WTC11 (cell line): ENCODE measurements around the gene PUM1. TPM values are rescaled to one million over a fixed set of nuclear protein-coding genes. Genes with fewer than 3 reads are reported as not detected.

ENCODE experiments used
- ATAC-seq: fragments of 200-7000 bp; cut with Tn5 transposase; 2 replicates; pipeline ENCODE4 v1.10.0; 2021; ENCODE audit warnings: mild to moderate bottlenecking, moderate library complexity
- Bru-seq: library from RNA; stranded (reverse); fragments of 400-500 nt; gene quantifications from one replicate; lab custom pipeline; 2021; lab: Mats Ljungman, UMichigan
- CTCF ChIA-PET: fragments of 300-600 bp; sonication (Branson Sonifier 250); formaldehyde crosslinking; loops from one replicate; lab custom pipeline; 2021; ENCODE audit warnings: antibody characterized with exemption; lab: Charles Lee
- POLR2A ChIA-PET: fragments of 350-600 bp; sonication (Branson Sonifier 250); formaldehyde crosslinking; loops from one replicate; lab custom pipeline; 2021; ENCODE audit warnings: antibody characterized with exemption; lab: Charles Lee
- DNase-seq: peaks from one replicate; pipeline ENCODE4 v3.0.0; 2021; ENCODE audit warnings: low spot score
- H3K27ac Mint-ChIP-seq: 2 replicates; pipeline ENCODE4 v1.8.0; 2021; ENCODE audit warnings: mixed read lengths
- H3K27me3 Mint-ChIP-seq: 2 replicates; pipeline ENCODE4 v1.8.0; 2021; ENCODE audit warnings: low read depth, mild to moderate bottlenecking, moderate library complexity, mixed read lengths
- H3K36me3 Mint-ChIP-seq: 2 replicates; pipeline ENCODE4 v1.8.0; 2021; ENCODE audit warnings: mixed read lengths
- H3K4me1 Mint-ChIP-seq: 2 replicates; pipeline ENCODE4 v1.8.0; 2022; ENCODE audit warnings: mixed read lengths
- H3K4me3 Mint-ChIP-seq: 2 replicates; pipeline ENCODE4 v1.8.0; 2021; ENCODE audit warnings: mild to moderate bottlenecking, moderate library complexity, mixed read lengths
- H3K9me3 Mint-ChIP-seq: 2 replicates; pipeline ENCODE4 v1.8.0; 2021; ENCODE audit warnings: mixed read lengths
- CREM ChIP-seq: sonication (generic); formaldehyde crosslinking; IDR thresholded peaks from 2 replicates; pipeline ENCODE4 v1.8.1; 2022; ENCODE audit warnings: mild to moderate bottlenecking, missing genetic modification reagents, moderate library complexity
- ETV6 ChIP-seq: sonication (generic); formaldehyde crosslinking; IDR thresholded peaks from 2 replicates; pipeline ENCODE4 v1.8.1; 2022; ENCODE audit warnings: mild to moderate bottlenecking, missing genetic modification reagents
- FOXK1 ChIP-seq: sonication (generic); formaldehyde crosslinking; IDR thresholded peaks from 2 replicates; pipeline ENCODE4 v1.8.0; 2022; ENCODE audit warnings: mild to moderate bottlenecking, moderate library complexity, missing genetic modification reagents
- GABPB1 ChIP-seq: sonication (generic); formaldehyde crosslinking; IDR thresholded peaks from 2 replicates; pipeline ENCODE4 v1.8.1; 2023; ENCODE audit warnings: mild to moderate bottlenecking, missing genetic modification reagents
- JUN ChIP-seq: sonication (generic); formaldehyde crosslinking; IDR thresholded peaks from 2 replicates; pipeline ENCODE4 v1.8.0; 2023; ENCODE audit warnings: mild to moderate bottlenecking, missing genetic modification reagents
- MLX ChIP-seq: sonication (generic); formaldehyde crosslinking; IDR thresholded peaks from 2 replicates; pipeline ENCODE4 v1.8.1; 2023; ENCODE audit warnings: mild to moderate bottlenecking, missing genetic modification reagents, moderate library complexity
- NFYB ChIP-seq: sonication (generic); formaldehyde crosslinking; conservative IDR thresholded peaks from 2 replicates; pipeline ENCODE4 v1.8.0; 2022; ENCODE audit warnings: low read depth, missing genetic modification reagents
- PRRX2 ChIP-seq: fragments of 250-450 bp; sonication (Bioruptor Pico); IDR thresholded peaks from 2 replicates; pipeline ENCODE4 v1.8.0; 2021; ENCODE audit warnings: mild to moderate bottlenecking
- SMAD3 ChIP-seq: sonication (generic); formaldehyde crosslinking; IDR thresholded peaks from 2 replicates; pipeline ENCODE4 v1.8.0; 2022; ENCODE audit warnings: missing genetic modification reagents, mild to moderate bottlenecking, borderline replicate concordance
- ZNF232 ChIP-seq: sonication (generic); formaldehyde crosslinking; IDR thresholded peaks from 2 replicates; pipeline ENCODE4 v1.8.0; 2022; ENCODE audit warnings: mild to moderate bottlenecking, missing genetic modification reagents
- ZNF281 ChIP-seq: sonication (generic); formaldehyde crosslinking; IDR thresholded peaks from 2 replicates; pipeline ENCODE4 v1.8.0; 2023; ENCODE audit warnings: mild to moderate bottlenecking, missing genetic modification reagents
- ZNF416 ChIP-seq: fragments of 250-450 bp; sonication (Bioruptor Pico); IDR thresholded peaks from 2 replicates; pipeline ENCODE4 v1.9.0; 2021; ENCODE audit warnings: mild to moderate bottlenecking, inconsistent platforms
- ZNF425 ChIP-seq: fragments of 250-450 bp; sonication (Bioruptor Pico); conservative IDR thresholded peaks from 2 replicates; pipeline ENCODE4 v1.9.0; 2021; ENCODE audit warnings: mild to moderate bottlenecking
- long read RNA-seq, 3 experiments: library from RNA in 1 of 3; library from capped mRNA in 1 of 3; library from polyadenylated mRNA in 1 of 3; unstranded in 2 of 3; stranded (forward) in 1 of 3; transcript quantifications; one replicate each; pipeline ENCODE4 v2.0.0, GENCODE V29; 2021
- total RNA-seq: library from RNA; stranded (reverse); gene quantifications from 3 replicates; pipeline ENCODE4 v1.2.3, GENCODE V29; 2021
- TF ChIP-seq, protein P1 (sequence below): sonication (generic); formaldehyde crosslinking; IDR thresholded peaks from 2 replicates; pipeline ENCODE4 v1.8.1; 2022; ENCODE audit warnings: low read depth, mild to moderate bottlenecking, moderate library complexity, missing genetic modification reagents, borderline replicate concordance
- TF ChIP-seq, protein P2 (sequence below): sonication (generic); formaldehyde crosslinking; IDR thresholded peaks from 2 replicates; pipeline ENCODE4 v1.8.1; 2023; ENCODE audit warnings: mild to moderate bottlenecking, missing genetic modification reagents
- TF ChIP-seq, protein P3 (sequence below): sonication (generic); formaldehyde crosslinking; IDR thresholded peaks from 2 replicates; pipeline ENCODE4 v1.8.1; 2023; ENCODE audit warnings: mild to moderate bottlenecking, moderate library complexity, missing genetic modification reagents
- TF ChIP-seq, protein P4 (sequence below): sonication (generic); formaldehyde crosslinking; IDR thresholded peaks from 2 replicates; pipeline ENCODE4 v1.8.0; 2023; ENCODE audit warnings: missing genetic modification reagents, mild to moderate bottlenecking, borderline replicate concordance
- TF ChIP-seq, protein P5 (sequence below): fragments of 250-450 bp; sonication (Bioruptor Pico); IDR thresholded peaks from 2 replicates; pipeline ENCODE4 v1.9.0; 2021; ENCODE audit warnings: moderate library complexity, mild to moderate bottlenecking, inconsistent platforms, borderline replicate concordance

Gene PUM1
- total RNA-seq (142 to 151 TPM (median 147 TPM) in 3 replicates), Bru-seq, nascent RNA (percentile 94 among the genes with signal in this experiment)
- long read RNA-seq, experiment 1, full-length matches to known transcripts: 116 of 431 reads
- long read RNA-seq, experiment 1, partial matches to known transcripts: 69 of 431 reads
- long read RNA-seq, experiment 1, other reads (novel, unspliced or antisense): 246 of 431 reads
- long read RNA-seq, experiment 2, full-length matches to known transcripts: 7 of 114 reads
- long read RNA-seq, experiment 2, partial matches to known transcripts: 42 of 114 reads
- long read RNA-seq, experiment 2, other reads (novel, unspliced or antisense): 65 of 114 reads
- long read RNA-seq, experiment 3, partial matches to known transcripts: 1 of 9 reads
- long read RNA-seq, experiment 3, other reads (novel, unspliced or antisense): 8 of 9 reads

GRCh38 chr1:31065310-31066217 is at the start of gene PUM1:
PUM1 (minus strand) TSS chr1:31065717; CDS start chr1:31059566, 6,151 bp downstream.
- peak; percentile 100 for DNase-seq
- Mint-ChIP-seq H3K4me1 (peaks cover 20% of the 10 kb centered on the region), H3K36me3 (peaks cover 12% of the 10 kb centered on the region), H3K9me3 (no peaks in the 10 kb centered on the region), H3K27me3 (no peaks in the 10 kb centered on the region), H3K27ac (peak within 1 kb of the TSS; percentile 100), H3K4me3 (peak within 1 kb of the TSS; percentile 100)
- CTCF ChIA-PET: interaction anchor here (0.7 to 0.8 kb wide), 2 partner anchors 41 to 118 kb away, joined by 3 to 5 read pairs; no protein-coding TSS in a partner anchor
- ATAC-seq: peak; percentile 96
- POLR2A ChIA-PET: interaction anchor here (0.7 to 1.5 kb wide), 8 partner anchors 21 to 116 kb away, joined by 3 to 6 read pairs (median 3); no protein-coding TSS in a partner anchor
- TF ChIP-seq NFYB (CRISPR knock-in tag): no peak
- no peak for TF ChIP-seq MLX (CRISPR knock-in tag)
- no peak for TF ChIP-seq ZNF425
- TF ChIP-seq, protein P1, sequence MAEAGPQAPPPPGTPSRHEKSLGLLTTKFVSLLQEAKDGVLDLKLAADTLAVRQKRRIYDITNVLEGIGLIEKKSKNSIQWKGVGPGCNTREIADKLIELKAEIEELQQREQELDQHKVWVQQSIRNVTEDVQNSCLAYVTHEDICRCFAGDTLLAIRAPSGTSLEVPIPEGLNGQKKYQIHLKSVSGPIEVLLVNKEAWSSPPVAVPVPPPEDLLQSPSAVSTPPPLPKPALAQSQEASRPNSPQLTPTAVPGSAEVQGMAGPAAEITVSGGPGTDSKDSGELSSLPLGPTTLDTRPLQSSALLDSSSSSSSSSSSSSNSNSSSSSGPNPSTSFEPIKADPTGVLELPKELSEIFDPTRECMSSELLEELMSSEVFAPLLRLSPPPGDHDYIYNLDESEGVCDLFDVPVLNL (CRISPR knock-in tag): no peak
- TF ChIP-seq, protein P2, sequence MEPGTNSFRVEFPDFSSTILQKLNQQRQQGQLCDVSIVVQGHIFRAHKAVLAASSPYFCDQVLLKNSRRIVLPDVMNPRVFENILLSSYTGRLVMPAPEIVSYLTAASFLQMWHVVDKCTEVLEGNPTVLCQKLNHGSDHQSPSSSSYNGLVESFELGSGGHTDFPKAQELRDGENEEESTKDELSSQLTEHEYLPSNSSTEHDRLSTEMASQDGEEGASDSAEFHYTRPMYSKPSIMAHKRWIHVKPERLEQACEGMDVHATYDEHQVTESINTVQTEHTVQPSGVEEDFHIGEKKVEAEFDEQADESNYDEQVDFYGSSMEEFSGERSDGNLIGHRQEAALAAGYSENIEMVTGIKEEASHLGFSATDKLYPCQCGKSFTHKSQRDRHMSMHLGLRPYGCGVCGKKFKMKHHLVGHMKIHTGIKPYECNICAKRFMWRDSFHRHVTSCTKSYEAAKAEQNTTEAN (CRISPR knock-in tag): no peak; the same call in 1 of the 2 replicates
- TF ChIP-seq, protein P3, sequence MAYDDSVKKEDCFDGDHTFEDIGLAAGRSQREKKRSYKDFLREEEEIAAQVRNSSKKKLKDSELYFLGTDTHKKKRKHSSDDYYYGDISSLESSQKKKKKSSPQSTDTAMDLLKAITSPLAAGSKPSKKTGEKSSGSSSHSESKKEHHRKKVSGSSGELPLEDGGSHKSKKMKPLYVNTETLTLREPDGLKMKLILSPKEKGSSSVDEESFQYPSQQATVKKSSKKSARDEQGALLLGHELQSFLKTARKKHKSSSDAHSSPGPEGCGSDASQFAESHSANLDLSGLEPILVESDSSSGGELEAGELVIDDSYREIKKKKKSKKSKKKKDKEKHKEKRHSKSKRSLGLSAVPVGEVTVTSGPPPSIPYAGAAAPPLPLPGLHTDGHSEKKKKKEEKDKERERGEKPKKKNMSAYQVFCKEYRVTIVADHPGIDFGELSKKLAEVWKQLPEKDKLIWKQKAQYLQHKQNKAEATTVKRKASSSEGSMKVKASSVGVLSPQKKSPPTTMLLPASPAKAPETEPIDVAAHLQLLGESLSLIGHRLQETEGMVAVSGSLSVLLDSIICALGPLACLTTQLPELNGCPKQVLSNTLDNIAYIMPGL (CRISPR knock-in tag): peak; percentile 93
- TF ChIP-seq, protein P4, sequence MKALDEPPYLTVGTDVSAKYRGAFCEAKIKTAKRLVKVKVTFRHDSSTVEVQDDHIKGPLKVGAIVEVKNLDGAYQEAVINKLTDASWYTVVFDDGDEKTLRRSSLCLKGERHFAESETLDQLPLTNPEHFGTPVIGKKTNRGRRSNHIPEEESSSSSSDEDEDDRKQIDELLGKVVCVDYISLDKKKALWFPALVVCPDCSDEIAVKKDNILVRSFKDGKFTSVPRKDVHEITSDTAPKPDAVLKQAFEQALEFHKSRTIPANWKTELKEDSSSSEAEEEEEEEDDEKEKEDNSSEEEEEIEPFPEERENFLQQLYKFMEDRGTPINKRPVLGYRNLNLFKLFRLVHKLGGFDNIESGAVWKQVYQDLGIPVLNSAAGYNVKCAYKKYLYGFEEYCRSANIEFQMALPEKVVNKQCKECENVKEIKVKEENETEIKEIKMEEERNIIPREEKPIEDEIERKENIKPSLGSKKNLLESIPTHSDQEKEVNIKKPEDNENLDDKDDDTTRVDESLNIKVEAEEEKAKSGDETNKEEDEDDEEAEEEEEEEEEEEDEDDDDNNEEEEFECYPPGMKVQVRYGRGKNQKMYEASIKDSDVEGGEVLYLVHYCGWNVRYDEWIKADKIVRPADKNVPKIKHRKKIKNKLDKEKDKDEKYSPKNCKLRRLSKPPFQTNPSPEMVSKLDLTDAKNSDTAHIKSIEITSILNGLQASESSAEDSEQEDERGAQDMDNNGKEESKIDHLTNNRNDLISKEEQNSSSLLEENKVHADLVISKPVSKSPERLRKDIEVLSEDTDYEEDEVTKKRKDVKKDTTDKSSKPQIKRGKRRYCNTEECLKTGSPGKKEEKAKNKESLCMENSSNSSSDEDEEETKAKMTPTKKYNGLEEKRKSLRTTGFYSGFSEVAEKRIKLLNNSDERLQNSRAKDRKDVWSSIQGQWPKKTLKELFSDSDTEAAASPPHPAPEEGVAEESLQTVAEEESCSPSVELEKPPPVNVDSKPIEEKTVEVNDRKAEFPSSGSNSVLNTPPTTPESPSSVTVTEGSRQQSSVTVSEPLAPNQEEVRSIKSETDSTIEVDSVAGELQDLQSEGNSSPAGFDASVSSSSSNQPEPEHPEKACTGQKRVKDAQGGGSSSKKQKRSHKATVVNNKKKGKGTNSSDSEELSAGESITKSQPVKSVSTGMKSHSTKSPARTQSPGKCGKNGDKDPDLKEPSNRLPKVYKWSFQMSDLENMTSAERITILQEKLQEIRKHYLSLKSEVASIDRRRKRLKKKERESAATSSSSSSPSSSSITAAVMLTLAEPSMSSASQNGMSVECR (CRISPR knock-in tag): no peak; the same call in 1 of the 2 replicates
- no peak for TF ChIP-seq SMAD3
- peak; percentile 31; the same call in 1 of the 2 replicates for TF ChIP-seq GABPB1 (CRISPR knock-in tag)
- no peak for TF ChIP-seq JUN (CRISPR knock-in tag)
- peak; percentile 37; the same call in 1 of the 2 replicates for TF ChIP-seq PRRX2 (CRISPR knock-in tag)
- TF ChIP-seq ZNF281 (CRISPR knock-in tag): 0 out of 2 replicates have a peak, but pooled peaks have one; percentile 21
- peak; percentile 90 for TF ChIP-seq ETV6 (CRISPR knock-in tag)
- no peak for TF ChIP-seq ZNF416 (CRISPR knock-in tag)
- TF ChIP-seq, protein P5, sequence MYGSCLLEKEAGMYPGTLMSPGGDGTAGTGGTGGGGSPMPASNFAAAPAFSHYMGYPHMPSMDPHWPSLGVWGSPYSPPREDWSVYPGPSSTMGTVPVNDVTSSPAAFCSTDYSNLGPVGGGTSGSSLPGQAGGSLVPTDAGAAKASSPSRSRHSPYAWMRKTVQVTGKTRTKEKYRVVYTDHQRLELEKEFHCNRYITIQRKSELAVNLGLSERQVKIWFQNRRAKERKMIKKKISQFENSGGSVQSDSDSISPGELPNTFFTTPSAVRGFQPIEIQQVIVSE (CRISPR knock-in tag): no peak
- TF ChIP-seq ZNF232 (CRISPR knock-in tag): peak; percentile 17; the same call in 1 of the 2 replicates
- peak; percentile 61; the same call in 1 of the 2 replicates for TF ChIP-seq FOXK1 (CRISPR knock-in tag)
- peak; percentile 81; the same call in 1 of the 2 replicates for TF ChIP-seq CREM (CRISPR knock-in tag)
